Astrocyte (in vitro differentiated cells and primary cell): ENCODE measurements around the gene CCDC187. TPM values are rescaled to one million over a fixed set of nuclear protein-coding genes. Genes with fewer than 3 reads are reported as not detected.

ENCODE experiments used
- DNase-seq: peaks from one replicate; pipeline ENCODE4 v3.0.0-alpha.2; 2010; ENCODE audit warnings: low read depth
- FAIRE-seq: peaks from 2 replicates; lab custom pipeline; 2011; peaks lifted over from hg19 to GRCh38; lab: Jason Lieb, UNC
- H2AFZ ChIP-seq: 2 replicates; pipeline ENCODE4 v1.6.0; 2012; ENCODE audit warnings: low read depth, low read length, inconsistent platforms
- H3K27ac ChIP-seq: 2 replicates; pipeline ENCODE4 v1.5.1; 2011; ENCODE audit warnings: low read depth, low read length, inconsistent platforms
- H3K27me3 ChIP-seq: 2 replicates; pipeline ENCODE4 v1.6.0; 2011; ENCODE audit warnings: low read length, inconsistent platforms; ENCODE audit not compliant: insufficient read depth
- H3K36me3 ChIP-seq: 2 replicates; pipeline ENCODE4 v1.5.1; 2011; ENCODE audit warnings: low read length, inconsistent platforms; ENCODE audit not compliant: insufficient read depth
- H3K4me1 ChIP-seq: 2 replicates; pipeline ENCODE4 v1.5.1; 2011; ENCODE audit warnings: low read length, inconsistent platforms; ENCODE audit not compliant: insufficient read depth
- H3K4me2 ChIP-seq: 2 replicates; pipeline ENCODE4 v1.6.0; 2012; ENCODE audit warnings: low read length, inconsistent platforms
- H3K4me3 ChIP-seq: 2 replicates; pipeline ENCODE4 v1.5.1; 2011; ENCODE audit warnings: low read depth, mild to moderate bottlenecking, low read length, inconsistent platforms; ENCODE audit not compliant: insufficient read depth
- H3K79me2 ChIP-seq: 2 replicates; pipeline ENCODE4 v1.6.0; 2012; ENCODE audit warnings: mild to moderate bottlenecking, low read length, inconsistent platforms; ENCODE audit not compliant: insufficient read depth
- H3K9ac ChIP-seq: 2 replicates; pipeline ENCODE4 v1.6.0; 2012; ENCODE audit warnings: mild to moderate bottlenecking, low read length, inconsistent platforms
- H3K9me3 ChIP-seq: 2 replicates; pipeline ENCODE4 v1.5.1; 2012; ENCODE audit warnings: low read depth, mild to moderate bottlenecking, low read length, inconsistent platforms; ENCODE audit not compliant: insufficient read depth
- H4K20me1 ChIP-seq: 2 replicates; pipeline ENCODE4 v1.6.0; 2012; ENCODE audit warnings: low read length, inconsistent platforms; ENCODE audit not compliant: insufficient read depth
- H3K27ac Mint-ChIP-seq: one replicate; pipeline ENCODE4 v1.8.0; 2021; ENCODE audit warnings: mild to moderate bottlenecking, mixed read lengths; ENCODE audit not compliant: unreplicated experiment
- H3K27me3 Mint-ChIP-seq: one replicate; pipeline ENCODE4 v1.8.0; 2021; ENCODE audit warnings: low read depth, mixed read lengths; ENCODE audit not compliant: unreplicated experiment
- H3K36me3 Mint-ChIP-seq: one replicate; pipeline ENCODE4 v1.8.0; 2021; ENCODE audit warnings: low read depth, mixed read lengths; ENCODE audit not compliant: unreplicated experiment
- H3K4me1 Mint-ChIP-seq: one replicate; pipeline ENCODE4 v1.8.0; 2021; ENCODE audit warnings: low read depth, mixed read lengths; ENCODE audit not compliant: unreplicated experiment
- H3K4me3 Mint-ChIP-seq: one replicate; pipeline ENCODE4 v1.8.0; 2021; ENCODE audit warnings: mild to moderate bottlenecking, moderate library complexity, mixed read lengths; ENCODE audit not compliant: unreplicated experiment
- H3K9me3 Mint-ChIP-seq: one replicate; pipeline ENCODE4 v1.8.0; 2021; ENCODE audit warnings: mild to moderate bottlenecking, mixed read lengths; ENCODE audit not compliant: unreplicated experiment
- EZH2 ChIP-seq: IDR thresholded peaks from 2 replicates; pipeline ENCODE4 v1.6.1; 2012; ENCODE audit warnings: mild to moderate bottlenecking, low read length, inconsistent platforms; ENCODE audit not compliant: insufficient read depth
- total RNA-seq: library from RNA; stranded (reverse); gene quantifications from 2 replicates; pipeline ENCODE4 v1.2.1, GENCODE V29; 2021
- TF ChIP-seq, protein P1 (sequence below): IDR thresholded peaks from 2 replicates; pipeline ENCODE4 v1.5.1; 2011; ENCODE audit warnings: low read depth, mild to moderate bottlenecking, inconsistent platforms, low read length, moderate library complexity; ENCODE audit not compliant: insufficient read depth

Gene CCDC187
- total RNA-seq, 1 donor from 2014 or later = 0.09 TPM

DNA sequence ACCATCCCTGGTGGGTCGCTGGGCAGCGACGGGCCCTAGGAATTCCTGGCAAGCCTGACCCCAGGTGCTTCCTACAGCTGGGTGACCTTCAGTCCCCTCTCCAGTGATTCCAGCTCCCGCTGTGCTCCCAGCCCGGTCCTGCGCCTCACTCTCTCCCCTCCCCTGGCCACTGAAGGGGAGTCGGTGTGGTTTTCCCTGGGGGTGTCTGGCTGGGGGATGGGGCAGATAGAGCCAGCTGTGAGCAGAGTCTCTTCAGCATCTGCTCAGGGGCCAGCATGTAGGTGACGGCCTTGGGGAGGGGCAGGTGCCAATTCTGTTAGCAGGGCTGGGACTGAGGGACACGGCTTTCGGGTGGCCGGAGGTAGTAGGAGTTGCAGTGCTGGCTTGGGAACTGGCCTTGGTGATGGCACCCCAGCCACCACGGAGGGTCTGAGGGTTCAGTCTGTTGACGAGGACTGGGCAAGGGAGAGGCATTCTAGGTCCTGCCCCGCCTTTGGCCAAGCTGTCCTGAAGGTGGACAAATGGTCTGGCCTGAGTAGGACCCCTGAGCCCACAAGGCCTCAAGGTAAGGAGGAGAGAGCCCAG lies 26.6 kb upstream of the CCDC187 start:
- Histone ChIP-seq H4K20me1 (peaks cover 73% of the 10 kb centered on the region), H3K9ac (no peak overlapping the region), H3K27me3 (no peaks in the 10 kb centered on the region), H3K4me2 (no peak overlapping the region), H3K79me2 (peaks cover 69% of the 10 kb centered on the region), H2AFZ (no peak overlapping the region), H3K9me3 (no peaks in the 10 kb centered on the region), H3K4me1 (peaks cover 35% of the 10 kb centered on the region), H3K27ac (no peak overlapping the region), H3K4me3 (no peak overlapping the region), H3K36me3 (no peaks in the 10 kb centered on the region)
- Mint-ChIP-seq H3K27me3 (no peaks in the 10 kb centered on the region), H3K9me3 (no peaks in the 10 kb centered on the region), H3K4me1 (peaks cover 11% of the 10 kb centered on the region), H3K36me3 (peaks cover 3% of the 10 kb centered on the region), H3K27ac (no peak overlapping the region), H3K4me3 (no peak overlapping the region)
- DNase-seq (no peak), FAIRE-seq (no peak)
- TF ChIP-seq, protein P1, sequence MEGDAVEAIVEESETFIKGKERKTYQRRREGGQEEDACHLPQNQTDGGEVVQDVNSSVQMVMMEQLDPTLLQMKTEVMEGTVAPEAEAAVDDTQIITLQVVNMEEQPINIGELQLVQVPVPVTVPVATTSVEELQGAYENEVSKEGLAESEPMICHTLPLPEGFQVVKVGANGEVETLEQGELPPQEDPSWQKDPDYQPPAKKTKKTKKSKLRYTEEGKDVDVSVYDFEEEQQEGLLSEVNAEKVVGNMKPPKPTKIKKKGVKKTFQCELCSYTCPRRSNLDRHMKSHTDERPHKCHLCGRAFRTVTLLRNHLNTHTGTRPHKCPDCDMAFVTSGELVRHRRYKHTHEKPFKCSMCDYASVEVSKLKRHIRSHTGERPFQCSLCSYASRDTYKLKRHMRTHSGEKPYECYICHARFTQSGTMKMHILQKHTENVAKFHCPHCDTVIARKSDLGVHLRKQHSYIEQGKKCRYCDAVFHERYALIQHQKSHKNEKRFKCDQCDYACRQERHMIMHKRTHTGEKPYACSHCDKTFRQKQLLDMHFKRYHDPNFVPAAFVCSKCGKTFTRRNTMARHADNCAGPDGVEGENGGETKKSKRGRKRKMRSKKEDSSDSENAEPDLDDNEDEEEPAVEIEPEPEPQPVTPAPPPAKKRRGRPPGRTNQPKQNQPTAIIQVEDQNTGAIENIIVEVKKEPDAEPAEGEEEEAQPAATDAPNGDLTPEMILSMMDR = no peak
- TF ChIP-seq EZH2 = no peak

DNA sequence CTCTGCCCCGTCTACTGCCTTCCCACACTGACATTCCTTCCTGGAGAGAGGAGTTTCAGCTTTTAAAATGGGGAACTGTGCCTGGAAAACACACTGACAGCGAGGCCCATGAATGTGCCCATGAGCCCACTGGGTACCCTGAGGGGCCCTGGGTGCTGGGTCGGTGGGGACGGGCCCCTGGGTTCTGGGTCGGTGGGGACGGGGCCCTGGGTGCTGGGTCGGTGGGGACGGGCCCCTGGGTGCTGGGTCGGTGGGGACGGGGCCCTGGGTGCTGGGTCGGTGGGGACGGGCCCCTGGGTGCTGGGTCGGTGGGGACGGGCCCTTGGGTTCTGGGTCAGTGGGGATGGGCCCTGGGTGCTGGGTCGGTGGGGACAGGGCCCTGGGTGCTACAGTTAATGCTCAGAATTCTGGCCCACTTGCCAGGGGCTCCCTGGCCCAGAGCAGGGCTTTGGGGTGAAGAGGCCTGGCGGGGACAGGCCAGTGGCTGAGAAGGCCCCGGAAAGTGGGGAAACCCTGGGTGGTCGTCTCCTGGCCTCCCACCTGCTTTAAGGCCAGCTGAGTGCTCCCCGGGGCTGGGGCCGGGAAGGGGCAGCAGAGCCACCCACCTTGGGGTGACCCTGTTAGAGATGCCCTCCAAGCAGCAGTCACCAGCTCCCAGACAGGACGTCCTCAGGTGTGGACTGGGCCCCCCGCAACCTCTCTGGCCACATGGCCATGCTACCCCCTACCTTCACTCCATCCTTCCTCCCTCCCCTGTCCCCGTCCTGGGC lies 25.9 kb upstream of the CCDC187 start:
- no peaks in the 10 kb centered on the region for H3K9me3 ChIP-seq
- H3K4me3 ChIP-seq = no peak overlapping the region
- no peaks in the 10 kb centered on the region for H3K36me3 ChIP-seq
- DNase-seq = no peak
- peaks cover 32% of the 10 kb centered on the region for H3K4me1 ChIP-seq
- Mint-ChIP-seq H3K36me3 (peaks cover 3% of the 10 kb centered on the region), H3K4me3 (peak overlapping the region; percentile 89), H3K4me1 (peaks cover 11% of the 10 kb centered on the region), H3K27me3 (no peaks in the 10 kb centered on the region), H3K27ac (no peak overlapping the region), H3K9me3 (no peaks in the 10 kb centered on the region)
- H3K4me2 ChIP-seq = peak overlapping the region; percentile 98
- peak overlapping the region; percentile 85 for H3K9ac ChIP-seq
- H3K79me2 ChIP-seq = peaks cover 68% of the 10 kb centered on the region
- FAIRE-seq = no peak
- H2AFZ ChIP-seq = no peak overlapping the region
- peaks cover 66% of the 10 kb centered on the region for H4K20me1 ChIP-seq
- TF ChIP-seq EZH2 = no peak
- H3K27ac ChIP-seq = no peak overlapping the region
- no peaks in the 10 kb centered on the region for H3K27me3 ChIP-seq

DNA sequence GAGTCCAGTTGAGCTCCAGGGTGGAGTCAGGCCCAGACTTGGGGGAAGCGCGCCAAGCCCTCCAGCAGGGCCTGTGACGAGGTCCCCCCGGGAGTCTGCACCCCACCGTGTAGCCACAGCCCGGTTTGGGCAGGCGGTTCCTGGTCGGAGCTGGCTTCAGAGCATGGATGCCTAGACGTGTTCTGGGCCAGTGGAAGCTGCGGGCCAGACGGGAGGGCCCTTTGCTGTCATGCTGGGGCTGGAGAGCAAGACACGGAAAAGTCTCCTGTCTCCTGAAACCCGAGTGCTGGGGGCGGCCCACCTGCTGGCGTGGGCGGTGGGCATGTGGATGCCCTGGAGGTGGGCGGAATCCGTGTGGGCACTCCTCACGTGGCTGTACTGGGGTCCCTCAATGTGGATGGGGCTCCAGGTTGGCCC lies 25.3 kb upstream of the CCDC187 start:
- Histone ChIP-seq H2AFZ (no peak overlapping the region), H3K27me3 (no peaks in the 10 kb centered on the region), H3K4me3 (peak overlapping the region; percentile 75), H3K27ac (peak overlapping the region; percentile 51), H3K4me1 (peaks cover 32% of the 10 kb centered on the region), H3K79me2 (peaks cover 64% of the 10 kb centered on the region), H3K9me3 (no peaks in the 10 kb centered on the region), H3K4me2 (peak overlapping the region; percentile 98), H3K36me3 (no peaks in the 10 kb centered on the region), H3K9ac (peak overlapping the region; percentile 85), H4K20me1 (peaks cover 61% of the 10 kb centered on the region)
- H3K27ac Mint-ChIP-seq = peak overlapping the region; percentile 47
- H3K9me3 Mint-ChIP-seq = no peaks in the 10 kb centered on the region
- H3K4me1 Mint-ChIP-seq = peaks cover 11% of the 10 kb centered on the region
- TF ChIP-seq EZH2 = no peak
- TF ChIP-seq, protein P1 = no peak
- H3K4me3 Mint-ChIP-seq = peak overlapping the region; percentile 89
- FAIRE-seq (no peak), DNase-seq (no peak)
- H3K27me3 Mint-ChIP-seq = no peaks in the 10 kb centered on the region
- H3K36me3 Mint-ChIP-seq = peaks cover 3% of the 10 kb centered on the region
